SKM-1 treated with dmso at 0.1 percent for 144 hours (cell line): Measurements from ENCODE around the gene TCAP.
"Not testable (repeated sequence)": the region's sequence is repeated elsewhere in the genome, so short reads cannot be mapped to it uniquely, and the experiment has no call there.

ENCODE experiments used
- DNase-seq: peaks from one replicate; lab custom pipeline; 2025; ENCODE audit not compliant: unreplicated experiment; lab: John Stamatoyannopoulos, UW

The TCAP gene

DNA sequence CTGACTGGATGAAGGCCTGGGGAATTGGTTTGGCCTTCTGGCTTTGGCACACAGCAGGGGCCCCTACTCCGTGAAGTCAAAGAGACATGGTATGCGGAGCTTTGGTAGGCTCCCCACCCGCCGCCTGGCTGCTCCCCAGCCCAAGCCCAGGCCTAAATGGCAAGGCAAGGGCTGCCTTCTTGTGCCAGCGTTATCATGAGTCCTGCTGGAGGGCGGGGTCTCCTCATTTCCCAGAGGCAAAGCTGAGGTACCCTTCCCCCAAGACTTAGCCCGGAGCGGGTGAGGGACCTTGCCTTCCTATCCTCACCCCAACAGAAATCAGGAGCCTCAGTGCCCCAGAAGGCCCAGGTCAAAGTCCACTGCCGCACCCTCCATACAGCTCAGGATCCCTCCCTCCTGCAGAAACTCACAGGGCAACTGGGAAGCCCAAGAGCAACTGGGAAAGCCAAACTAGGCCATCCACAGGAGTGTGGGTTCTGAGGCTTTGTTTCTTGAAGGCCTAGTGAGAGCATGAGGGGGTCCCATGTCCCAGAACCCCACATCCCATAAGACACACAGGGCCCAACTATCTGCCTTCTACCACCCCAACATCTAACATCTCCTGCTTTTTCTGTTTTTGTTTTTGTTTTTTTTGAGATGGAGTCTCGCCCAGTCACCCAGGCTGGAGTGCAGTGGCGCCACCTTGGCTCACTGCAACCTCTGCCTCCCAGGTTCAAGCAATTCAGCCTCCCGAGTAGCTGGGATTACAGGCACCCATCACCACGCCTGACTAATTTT is 13.4 kb downstream of the TCAP start:
- DNase-seq = no peak

DNA sequence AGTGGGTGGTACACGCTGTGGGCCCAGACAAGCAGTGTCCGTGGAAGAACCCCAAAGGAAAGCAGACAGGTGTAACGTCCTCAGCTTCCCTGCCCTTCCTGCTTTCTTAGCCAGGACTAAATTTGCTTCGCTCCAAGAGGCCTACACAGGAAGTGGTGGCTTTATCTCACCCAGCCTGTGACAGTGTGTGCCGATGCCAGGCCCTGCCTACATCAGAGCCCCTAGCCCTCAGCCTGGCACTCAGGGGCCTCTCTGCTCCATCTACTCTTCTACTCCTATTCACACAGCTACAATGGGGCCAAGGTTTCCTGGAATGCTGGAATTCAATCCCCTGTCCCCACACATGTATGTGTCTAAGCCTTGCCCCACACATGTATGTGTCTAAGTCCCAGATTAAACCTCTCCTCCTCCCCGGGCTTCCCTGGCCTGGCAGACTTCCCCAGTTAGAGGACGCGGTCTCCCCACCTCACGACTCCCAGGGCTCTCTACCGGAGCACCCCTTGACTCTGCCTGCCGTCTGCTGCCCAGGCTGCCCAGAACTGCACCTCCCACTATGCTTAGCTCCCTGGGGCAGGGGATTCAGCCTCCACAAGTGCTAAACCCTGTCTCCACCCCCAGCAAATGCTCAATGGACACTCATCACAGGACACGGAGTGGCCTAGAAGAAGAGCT is 14.5 kb downstream of the TCAP start:
- DNase-seq = no peak

DNA sequence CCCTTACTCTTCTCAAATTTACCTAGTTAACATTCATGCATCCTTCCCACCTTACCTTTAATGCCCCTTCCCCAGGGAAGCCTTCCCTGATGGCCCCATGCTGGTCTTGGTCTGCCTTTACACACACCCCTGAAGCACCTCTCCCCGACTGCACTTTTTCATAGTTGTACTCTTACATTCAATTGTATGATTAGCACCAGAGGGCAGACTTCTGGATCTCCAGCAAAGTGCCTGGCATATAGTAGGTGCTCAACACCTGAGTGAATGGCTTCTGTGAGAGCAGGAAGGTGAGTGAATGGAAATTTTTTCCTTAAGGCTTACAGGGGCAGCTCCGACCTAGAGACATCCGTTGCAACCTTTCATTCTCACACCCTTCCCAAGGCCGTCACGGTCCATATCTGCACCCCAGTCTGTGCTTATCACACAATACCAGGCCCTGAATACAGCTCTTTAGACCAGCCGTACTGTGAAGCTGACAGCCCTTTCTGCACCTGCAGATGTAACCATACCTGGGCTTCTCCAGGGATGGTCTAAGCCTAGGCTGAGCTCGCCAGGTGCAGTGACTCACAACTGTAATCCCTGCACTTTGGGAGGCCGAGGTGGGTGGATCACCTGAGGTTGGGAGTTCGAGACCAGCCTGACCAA is 18.3 kb downstream of the TCAP start:
- DNase-seq = no peak

DNA sequence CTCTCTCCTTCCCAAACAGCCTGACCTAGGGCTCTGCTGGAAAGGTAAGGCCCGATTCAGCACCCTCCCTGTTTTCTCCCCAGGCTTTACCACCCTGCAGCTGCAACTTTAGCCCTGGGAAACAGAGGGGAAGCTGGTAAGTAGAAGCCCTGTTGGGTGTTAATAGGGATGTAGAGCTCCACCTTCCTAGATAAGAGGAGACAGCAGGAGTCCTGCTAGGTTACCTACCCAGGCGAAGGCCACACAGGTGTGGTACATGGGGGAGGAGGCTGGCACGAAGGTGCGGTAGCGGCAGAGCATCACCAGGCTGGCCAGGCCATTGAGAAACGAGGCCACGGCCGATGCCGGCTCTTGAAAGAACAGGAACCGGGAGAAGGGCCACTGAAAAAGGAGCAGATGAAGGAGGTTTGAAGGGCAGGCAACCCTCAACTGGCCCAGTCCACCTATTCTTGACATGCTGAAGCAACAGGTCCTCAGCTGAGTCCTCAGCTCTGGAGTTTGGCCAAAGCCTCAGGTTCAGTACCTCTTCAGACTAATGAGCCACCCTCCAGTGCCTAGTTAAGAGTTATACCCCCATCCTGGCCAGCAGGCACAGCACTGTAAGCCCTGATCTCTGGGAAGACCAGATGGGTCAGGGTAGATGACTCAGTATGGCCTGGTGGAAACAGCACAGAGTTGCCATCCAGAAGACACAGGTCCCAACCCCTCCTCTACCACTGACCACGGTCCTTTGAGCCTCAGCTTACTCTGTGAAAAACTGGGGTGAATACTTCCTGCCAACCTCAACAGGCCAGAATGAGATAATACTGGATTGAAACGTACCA is 19.4 kb downstream of the TCAP start:
- no peak for DNase-seq

DNA sequence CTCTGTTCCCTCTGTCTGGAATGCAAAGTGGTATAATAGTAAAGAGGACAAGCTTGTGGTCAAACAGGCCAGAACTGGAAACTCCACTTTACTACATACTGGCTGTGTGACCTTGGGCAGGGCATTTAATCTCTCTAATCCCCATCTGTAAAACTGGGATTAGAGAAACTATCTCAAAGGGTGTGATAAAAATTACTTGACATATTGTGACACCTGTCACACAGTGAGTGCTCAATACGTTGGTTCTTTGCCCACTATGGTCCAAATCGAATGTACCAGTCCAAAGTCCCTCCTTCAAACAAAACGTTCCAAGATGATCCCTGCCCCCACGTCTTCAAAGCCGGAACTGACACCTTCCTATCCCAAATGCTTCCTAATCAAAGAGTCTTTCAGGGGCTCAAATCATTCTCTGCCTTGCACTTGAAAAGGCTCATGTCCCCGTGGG is 22.0 kb downstream of the TCAP start:
- DNase-seq = no peak

DNA sequence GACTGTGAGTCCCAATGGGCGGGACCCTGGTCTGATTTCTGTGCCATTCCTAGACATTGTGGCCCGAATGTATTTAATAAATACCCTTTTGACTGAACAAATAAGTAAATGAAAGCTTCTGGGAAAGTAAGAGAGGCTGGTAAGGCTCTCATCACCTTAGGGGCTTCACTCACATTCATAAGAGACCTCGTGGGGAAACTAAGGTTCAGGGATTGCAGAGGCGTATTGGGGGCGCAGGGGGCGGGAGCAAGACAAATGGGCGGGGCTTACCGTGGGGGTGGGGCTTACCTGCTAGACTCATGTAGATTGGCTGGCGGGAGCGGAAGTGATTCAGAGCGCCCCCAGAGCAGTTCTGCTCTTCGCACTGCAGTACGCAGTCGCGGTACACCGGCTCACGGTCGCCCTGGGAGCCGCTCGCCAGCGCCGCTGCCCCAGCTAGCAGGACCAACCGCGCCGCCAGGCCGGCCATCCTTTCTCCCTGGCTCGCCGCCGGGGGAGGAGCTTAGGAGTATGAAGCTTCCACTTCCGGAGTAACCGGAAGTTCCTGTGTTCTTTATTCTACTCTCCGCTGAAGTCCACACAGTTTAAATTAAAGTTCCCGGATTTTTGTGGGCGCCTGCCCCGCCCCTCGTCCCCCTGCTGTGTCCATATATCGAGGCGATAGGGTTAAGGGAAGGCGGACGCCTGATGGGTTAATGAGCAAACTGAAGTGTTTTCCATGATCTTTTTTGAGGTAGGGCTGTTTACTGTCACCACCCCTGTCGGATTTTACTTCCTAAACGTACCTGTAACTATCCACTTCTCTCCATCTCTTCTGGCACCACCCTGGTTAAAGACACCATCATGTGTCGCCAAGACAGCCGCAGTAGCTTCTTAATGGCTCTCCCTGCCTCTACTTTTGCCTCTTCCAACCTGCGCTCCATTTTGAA is 22.7 kb downstream of the TCAP start, which contains the start of gene PGAP3:
Gene PGAP3 (minus strand): TSS at position 512 of the 929 bp plus-strand sequence. CDS start 43 bp downstream, at position 469.
- peak; percentile 92 for DNase-seq

DNA sequence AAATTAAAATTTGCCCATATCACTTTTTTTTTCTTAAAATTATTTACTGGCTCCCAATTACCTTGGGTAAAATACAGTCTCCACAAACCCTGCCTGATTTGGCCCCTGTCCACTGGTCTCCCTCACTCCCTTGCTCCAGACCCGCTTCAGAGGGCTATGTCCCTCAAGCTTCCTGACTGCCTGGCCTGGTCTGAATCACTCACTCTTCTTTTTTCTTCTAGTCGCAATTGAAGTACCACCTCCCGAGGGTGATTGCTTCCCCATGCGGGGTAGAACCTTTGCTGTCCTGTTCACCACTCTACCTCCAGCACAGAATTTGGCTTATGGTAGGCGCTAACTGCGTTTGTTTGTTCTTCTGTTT is 23.3 kb downstream of the TCAP start:
- no peak for DNase-seq

DNA sequence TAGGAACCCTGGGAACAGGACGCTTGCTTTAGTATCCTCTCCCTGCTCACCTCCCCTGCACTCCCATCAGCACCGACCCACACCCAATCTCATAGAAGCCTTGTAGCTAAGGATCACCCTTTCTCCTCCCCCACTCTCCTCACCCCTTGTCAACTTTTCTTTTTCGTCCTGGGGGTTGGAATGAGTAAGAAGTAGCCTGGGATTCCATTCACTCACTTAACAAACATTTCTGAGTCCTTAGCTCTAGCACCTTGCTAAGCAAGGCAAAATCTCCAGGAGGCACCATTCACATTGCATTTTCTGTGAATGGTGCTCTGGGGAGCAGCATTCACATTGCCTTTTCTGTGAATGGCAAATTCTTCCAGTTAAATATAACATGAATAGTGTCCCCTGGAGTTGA is 23.8 kb downstream of the TCAP start:
- DNase-seq = no peak

DNA sequence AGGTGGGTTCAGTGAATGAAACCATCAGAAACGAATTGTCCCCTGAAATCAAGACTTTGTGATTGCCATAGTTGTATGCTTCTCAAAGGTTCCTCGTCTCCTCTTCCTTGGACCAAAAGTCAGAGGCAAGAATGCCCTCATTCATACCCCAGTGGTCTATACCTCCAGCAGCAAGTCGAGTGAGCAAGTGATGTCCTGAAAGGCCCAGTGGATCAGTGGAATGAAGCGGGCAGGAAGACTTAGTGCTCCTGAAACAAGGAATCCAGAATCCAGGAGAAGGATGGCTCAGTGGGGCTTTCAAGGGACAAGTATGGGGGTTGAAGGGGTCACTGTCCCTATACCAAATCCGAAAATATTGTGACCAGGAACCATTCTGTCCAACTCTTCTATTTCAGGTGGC is 29.4 kb downstream of the TCAP start:
- DNase-seq = no peak

DNA sequence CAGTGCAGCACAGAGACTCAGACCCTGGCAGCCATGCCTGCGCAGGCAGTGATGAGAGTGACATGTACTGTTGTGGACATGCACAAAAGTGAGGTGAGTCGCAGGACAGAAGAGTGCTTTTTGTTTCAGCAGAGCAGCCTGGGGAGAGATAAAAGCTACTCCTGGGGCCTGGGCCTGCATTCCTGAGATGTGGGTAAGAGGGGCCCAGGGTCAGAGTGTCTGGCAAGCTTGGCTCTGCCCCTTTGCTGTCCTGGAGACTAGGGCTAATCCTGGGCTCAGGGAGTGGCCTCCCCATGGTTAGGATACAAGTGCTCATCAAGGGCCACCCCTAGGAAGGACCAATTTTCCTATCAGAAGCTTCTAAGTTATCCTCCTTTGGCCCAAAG is 29.9 kb downstream of the TCAP start:
- no peak for DNase-seq

DNA sequence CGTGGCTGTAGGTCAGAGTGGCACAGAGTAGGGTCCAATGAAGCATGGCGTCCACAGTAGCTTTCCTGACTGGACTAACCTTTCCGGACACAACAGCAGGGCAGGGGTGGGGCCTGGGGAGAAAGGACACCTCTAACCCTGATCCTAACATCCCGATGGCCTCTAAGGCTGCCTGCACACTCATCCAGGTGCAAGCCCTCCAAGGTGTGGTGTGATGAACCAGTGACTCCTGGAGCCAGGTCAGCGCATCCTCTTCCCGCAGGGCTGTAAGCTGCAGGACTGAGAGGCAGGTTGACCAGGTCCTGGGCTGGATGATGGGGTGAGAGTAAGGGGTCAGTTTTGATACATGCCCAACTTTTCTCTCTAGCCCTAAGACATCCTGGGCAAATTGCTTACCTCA is 31.6 kb downstream of the TCAP start:
- DNase-seq = no peak

DNA sequence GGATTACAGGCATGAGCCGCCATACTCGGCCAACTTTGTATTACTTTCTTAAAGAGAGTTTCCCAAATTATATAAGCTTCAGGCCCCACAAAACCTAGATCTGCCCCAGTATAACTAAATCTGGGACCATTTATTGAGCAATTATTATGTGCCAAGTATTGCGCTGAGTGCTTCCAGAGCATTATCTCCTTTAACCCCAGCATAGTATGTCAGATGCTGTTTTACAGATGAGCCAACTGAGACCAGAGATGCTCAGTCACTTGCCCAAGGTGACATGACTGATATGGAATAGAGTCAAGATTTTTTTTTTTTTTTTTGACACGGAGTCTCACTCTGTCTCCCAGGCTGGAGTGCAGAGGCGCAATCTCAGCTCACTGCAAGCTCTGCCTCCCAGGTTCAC is 32.8 kb downstream of the TCAP start:
- no peak for DNase-seq

DNA sequence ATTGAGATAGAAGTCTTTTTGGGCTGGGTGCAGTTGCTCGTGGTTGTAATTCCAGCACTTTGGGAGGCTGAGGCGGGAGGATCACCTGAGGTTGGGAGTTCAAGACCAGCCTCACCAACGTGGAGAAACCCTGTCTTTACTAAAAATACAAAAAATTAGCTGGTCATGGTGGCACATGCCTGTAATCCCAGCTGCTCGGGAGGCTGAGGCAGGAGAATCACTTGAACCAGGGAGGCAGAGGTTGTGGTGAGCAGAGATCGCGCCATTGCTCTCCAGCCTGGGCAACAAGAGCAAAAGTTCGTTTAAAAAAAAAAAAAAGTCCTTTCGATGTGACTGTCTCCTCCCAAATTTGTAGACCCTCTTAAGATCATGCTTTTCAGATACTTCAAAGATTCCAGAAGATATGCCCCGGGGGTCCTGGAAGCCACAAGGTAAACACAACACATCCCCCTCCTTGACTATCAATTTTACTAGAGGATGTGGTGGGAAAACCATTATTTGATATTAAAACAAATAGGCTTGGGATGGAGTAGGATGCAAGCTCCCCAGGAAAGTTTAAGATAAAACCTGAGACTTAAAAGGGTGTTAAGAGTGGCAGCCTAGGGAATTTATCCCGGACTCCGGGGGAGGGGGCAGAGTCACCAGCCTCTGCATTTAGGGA is 34.1 kb downstream of the TCAP start:
- not testable (repeated sequence) for DNase-seq

DNA sequence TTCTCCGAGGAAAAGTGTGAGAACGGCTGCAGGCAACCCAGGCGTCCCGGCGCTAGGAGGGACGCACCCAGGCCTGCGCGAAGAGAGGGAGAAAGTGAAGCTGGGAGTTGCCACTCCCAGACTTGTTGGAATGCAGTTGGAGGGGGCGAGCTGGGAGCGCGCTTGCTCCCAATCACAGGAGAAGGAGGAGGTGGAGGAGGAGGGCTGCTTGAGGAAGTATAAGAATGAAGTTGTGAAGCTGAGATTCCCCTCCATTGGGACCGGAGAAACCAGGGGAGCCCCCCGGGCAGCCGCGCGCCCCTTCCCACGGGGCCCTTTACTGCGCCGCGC is 34.6 kb downstream of the TCAP start, which contains the start of gene ERBB2:
Gene ERBB2 (plus strand): TSS at position 247 of the 330 bp plus-strand sequence. CDS start 175 bp downstream, outside the sequence.
- DNase-seq = no peak

DNA sequence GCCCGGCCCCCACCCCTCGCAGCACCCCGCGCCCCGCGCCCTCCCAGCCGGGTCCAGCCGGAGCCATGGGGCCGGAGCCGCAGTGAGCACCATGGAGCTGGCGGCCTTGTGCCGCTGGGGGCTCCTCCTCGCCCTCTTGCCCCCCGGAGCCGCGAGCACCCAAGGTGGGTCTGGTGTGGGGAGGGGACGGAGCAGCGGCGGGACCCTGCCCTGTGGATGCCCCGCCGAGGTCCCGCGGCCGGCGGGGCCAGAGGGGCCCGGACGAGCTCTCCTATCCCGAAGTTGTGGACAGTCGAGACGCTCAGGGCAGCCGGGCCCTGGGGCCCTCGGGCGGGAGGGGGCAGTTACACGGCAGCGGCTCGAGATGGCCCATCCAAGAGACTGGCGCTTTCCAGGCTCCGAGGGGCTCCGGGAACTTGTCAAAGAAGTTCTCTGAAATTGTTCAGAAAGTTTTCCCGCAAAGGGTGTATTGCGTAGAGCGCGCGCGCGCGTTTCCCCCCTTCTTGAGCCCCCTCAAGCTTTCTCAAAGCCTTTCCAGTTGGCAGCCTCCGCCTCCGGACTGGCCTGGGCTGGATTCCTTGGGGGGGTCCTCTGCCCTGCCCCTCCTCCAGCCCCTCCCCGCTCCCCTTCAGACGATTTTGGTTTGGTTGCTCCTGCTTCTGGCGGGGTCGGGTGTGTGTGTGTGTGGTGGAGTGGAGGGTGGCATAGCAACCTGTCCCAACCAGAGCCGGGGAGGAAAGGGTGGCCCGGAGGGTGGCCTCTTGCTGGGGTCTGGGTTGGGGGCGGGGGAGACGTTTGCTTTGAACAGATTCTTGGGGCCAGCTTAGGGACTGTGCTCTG is 35.2 kb downstream of the TCAP start:
- DNase-seq = no peak

DNA sequence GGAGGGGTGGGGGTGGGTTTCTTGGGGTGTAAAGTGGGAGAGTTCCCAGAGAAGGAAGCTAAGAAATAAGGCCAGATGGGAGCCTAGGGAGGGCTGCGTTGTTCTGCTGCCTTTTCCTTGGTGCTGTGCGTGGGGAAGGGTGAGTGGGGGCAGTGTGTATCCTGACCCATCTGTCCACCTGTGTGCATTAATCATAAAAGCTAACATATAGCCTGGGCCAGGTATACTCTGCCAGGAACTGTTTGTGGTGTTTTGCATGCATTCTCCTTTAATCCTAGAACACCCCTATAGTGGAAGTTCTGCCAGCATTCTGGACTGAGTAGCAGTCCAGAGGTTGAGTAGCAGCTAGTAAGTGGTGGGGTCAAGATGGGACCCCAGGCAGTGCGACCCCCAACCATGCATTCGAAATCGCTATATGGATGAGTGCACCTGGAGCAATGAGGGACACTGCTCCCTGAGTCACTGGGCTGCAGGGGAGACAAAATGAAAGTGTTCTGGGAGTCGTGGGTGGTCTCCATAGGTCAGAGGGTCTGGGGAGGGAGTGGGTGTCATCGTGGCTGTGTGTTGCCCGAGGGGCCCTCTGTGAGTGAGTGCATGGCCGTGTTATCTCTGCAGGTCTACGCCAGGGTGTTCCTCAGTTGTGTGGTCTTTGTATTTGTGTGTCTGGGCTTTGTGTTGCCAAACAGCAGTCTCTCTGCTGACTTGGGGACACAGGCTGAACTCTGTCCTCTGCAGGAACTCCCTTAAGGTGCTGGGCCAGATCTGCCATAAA is 36.0 kb downstream of the TCAP start:
- no peak for DNase-seq

DNA sequence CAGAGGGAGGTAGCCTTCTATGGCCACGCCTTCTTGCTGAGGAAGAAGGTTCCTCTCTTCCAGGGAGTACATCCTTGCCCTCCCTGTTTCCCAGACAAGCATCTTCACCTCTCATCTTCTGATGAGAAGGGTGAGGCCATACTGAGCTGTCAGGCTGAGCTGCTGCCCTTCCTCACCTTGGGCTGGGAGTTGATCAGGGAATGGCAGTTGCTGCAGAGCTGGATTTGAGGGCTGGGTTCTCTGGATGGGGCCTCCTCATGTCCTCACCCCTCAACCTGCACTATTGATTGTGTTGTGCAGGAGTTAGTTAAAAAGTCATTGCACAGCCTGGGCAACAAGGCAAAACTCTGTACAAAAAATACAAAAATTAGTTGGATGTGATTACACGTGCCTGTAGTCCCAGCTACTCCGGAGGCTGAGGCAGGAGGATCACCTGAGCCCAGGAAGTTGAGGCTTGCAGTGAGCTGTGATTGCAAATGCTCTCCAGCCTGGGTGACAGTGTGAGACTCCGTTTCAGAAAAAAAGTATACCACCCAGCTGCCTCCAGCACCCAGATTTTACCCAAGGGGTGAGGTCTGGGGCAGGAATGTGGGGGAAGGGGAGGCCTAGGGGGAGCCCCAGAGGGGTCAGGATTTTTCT is 36.8 kb downstream of the TCAP start:
- DNase-seq = no peak
